CD4-positive, alpha-beta T cell treated with Interferon gamma for 1 hour (primary cell): Measurements from ENCODE around the gene RBMX.
"Not testable (repeated sequence)": the region's sequence is repeated elsewhere in the genome, so short reads cannot be mapped to it uniquely, and the experiment has no call there.

Experiments used
- DNase-seq: peaks from one replicate; pipeline ENCODE4 v3.0.0-alpha.2; 2020

Gene RBMX

GRCh38 chrX:136874114-136874513 is 6.4 kb downstream of the RBMX start:
- DNase-seq: not testable (repeated sequence)

- DNase-seq: not testable (repeated sequence)
These were observed 7.3 kb downstream of the RBMX start for GRCh38 chrX:136873210-136873609.

- DNase-seq: no peak
These were observed 8.3 kb downstream of the RBMX start for GRCh38 chrX:136872091-136872700.

- DNase-seq: no peak
These were observed 10.5 kb downstream of the RBMX start for GRCh38 chrX:136870064-136870463.

GRCh38 chrX:136868283-136869055 is 12.1 kb downstream of the RBMX start:
- DNase-seq: no peak

GRCh38 chrX:136867518-136867917 is 13.0 kb downstream of the RBMX start:
- DNase-seq: no peak

- no peak for DNase-seq
These were observed 13.4 kb downstream of the RBMX start for GRCh38 chrX:136867096-136867491.

- DNase-seq: no peak
These were observed 14.0 kb downstream of the RBMX start for GRCh38 chrX:136866337-136867095.

- no peak for DNase-seq
These were observed 15.0 kb downstream of the RBMX start for GRCh38 chrX:136865270-136866158.

- no peak for DNase-seq
These were observed 16.7 kb downstream of the RBMX start for GRCh38 chrX:136863826-136864225.

- no peak for DNase-seq
These were observed 18.0 kb downstream of the RBMX start for GRCh38 chrX:136862546-136862945.

- DNase-seq: no peak
These were observed 18.6 kb downstream of the RBMX start for GRCh38 chrX:136861877-136862276.

- DNase-seq: no peak
These were observed 22.3 kb downstream of the RBMX start for GRCh38 chrX:136858007-136858756.

GRCh38 chrX:136856551-136856950 is 24.0 kb downstream of the RBMX start:
- DNase-seq: no peak

- no peak for DNase-seq
These were observed 24.5 kb downstream of the RBMX start for GRCh38 chrX:136856050-136856449.

GRCh38 chrX:136851526-136851925 is 29.0 kb downstream of the RBMX start:
- DNase-seq: no peak

GRCh38 chrX:136850441-136851175 is 29.9 kb downstream of the RBMX start:
- DNase-seq: no peak

- no peak for DNase-seq
These were observed 31.1 kb downstream of the RBMX start for GRCh38 chrX:136849395-136849794.

GRCh38 chrX:136847874-136848273 is 32.7 kb downstream of the RBMX start:
- DNase-seq: no peak

- no peak for DNase-seq
These were observed 41.3 kb downstream of the RBMX start for GRCh38 chrX:136839196-136839595.

- no peak for DNase-seq
These were observed 44.8 kb downstream of the RBMX start for GRCh38 chrX:136835761-136836160.
